IMR-90 (cell line): ENCODE results near the gene F5. TPM values are rescaled to one million over a fixed set of nuclear protein-coding genes. Genes with fewer than 3 reads are reported as not detected.
"Not testable (repeated sequence)": the region's sequence is repeated elsewhere in the genome, so short reads cannot be mapped to it uniquely, and the experiment has no call there.

Experiments
- ATAC-seq: fragments of 200-7000 bp; cut with Tn5 transposase; 2 replicates; pipeline ENCODE4 v1.9.1; 2020; ENCODE audit warnings: low read depth, mild to moderate bottlenecking, moderate library complexity
- BruUV-seq: library from RNA; stranded (reverse); fragments of 400-500 nt; replicated peaks from 2 replicates; lab custom pipeline; 2021; lab: Mats Ljungman, UMichigan
- CTCF ChIA-PET: fragments of 300-600 bp; formaldehyde crosslinking; extraction: SDS; loops from one replicate; lab custom pipeline; 2021; ENCODE audit warnings: antibody characterized with exemption; lab: Yijun Ruan, JAX
- POLR2A ChIA-PET: fragments of 300-600 bp; sonication (Branson Sonifier 250); formaldehyde crosslinking; loops from one replicate; lab custom pipeline; 2022; ENCODE audit warnings: antibody characterized with exemption; ENCODE audit not compliant: unreplicated experiment; lab: Charles Lee
- DNase-seq: peaks from one replicate; pipeline ENCODE4 v3.0.0; 2013
- H2AFZ ChIP-seq: replicated peaks from 2 replicates; pipeline ENCODE3; 2013; ENCODE audit warnings: low read length, mild to moderate bottlenecking; ENCODE audit not compliant: poor library complexity
- H2AK5ac ChIP-seq: 2 replicates; pipeline ENCODE4 v1.6.1; 2013; ENCODE audit warnings: low read depth, low read length, inconsistent platforms
- H2AK9ac ChIP-seq: replicated peaks from 2 replicates; pipeline ENCODE3; 2013; ENCODE audit warnings: mild to moderate bottlenecking, low read depth, low read length, moderate library complexity; ENCODE audit not compliant: poor library complexity
- H2BK120ac ChIP-seq: 2 replicates; pipeline ENCODE4 v1.6.1; 2013; ENCODE audit warnings: low read depth, low read length, inconsistent platforms
- H2BK15ac ChIP-seq: 3 replicates; pipeline ENCODE4 v1.6.1; 2013; ENCODE audit warnings: low read depth, low read length, inconsistent platforms
- H2BK20ac ChIP-seq: 2 replicates; pipeline ENCODE4 v1.6.1; 2013; ENCODE audit warnings: low read depth, mild to moderate bottlenecking, inconsistent platforms, low read length, moderate library complexity
- H2BK5ac ChIP-seq: 2 replicates; pipeline ENCODE4 v1.6.1; 2013; ENCODE audit warnings: mild to moderate bottlenecking, low read depth, low read length, inconsistent platforms; ENCODE audit not compliant: poor library complexity, severe bottlenecking
- H3K14ac ChIP-seq: replicated peaks from 2 replicates; pipeline ENCODE4 v1.6.1; 2013; ENCODE audit warnings: low read depth, low read length, inconsistent platforms
- H3K18ac ChIP-seq: 2 replicates; pipeline ENCODE4 v1.6.1; 2013; ENCODE audit warnings: low read depth, low read length, control low read depth
- H3K23ac ChIP-seq: 2 replicates; pipeline ENCODE4 v1.6.1; 2013; ENCODE audit warnings: low read depth, low read length, inconsistent platforms
- H3K27ac ChIP-seq: 2 replicates; pipeline ENCODE4 v1.5.1; 2013; ENCODE audit warnings: mild to moderate bottlenecking, control low read depth, low read length; ENCODE audit not compliant: insufficient read depth
- H3K27me3 ChIP-seq: 2 replicates; pipeline ENCODE4 v1.6.1; 2013; ENCODE audit warnings: low read length; ENCODE audit not compliant: control insufficient read depth, insufficient read depth
- H3K36me3 ChIP-seq: 2 replicates; pipeline ENCODE4 v1.6.1; 2013; ENCODE audit warnings: low read length, mixed read lengths; ENCODE audit not compliant: control insufficient read depth, insufficient read depth
- H3K4ac ChIP-seq: 2 replicates; pipeline ENCODE4 v1.6.1; 2013; ENCODE audit warnings: low read depth, low read length, inconsistent platforms
- H3K4me1 ChIP-seq: 2 replicates; pipeline ENCODE4 v1.6.1; 2013; ENCODE audit warnings: low read length, mixed read lengths; ENCODE audit not compliant: control insufficient read depth, insufficient read depth
- H3K4me2 ChIP-seq: 2 replicates; pipeline ENCODE4 v1.6.1; 2013; ENCODE audit warnings: low read depth, mild to moderate bottlenecking, control low read depth, low read length, moderate library complexity
- H3K4me3 ChIP-seq: 2 replicates; pipeline ENCODE4 v1.5.1; 2013; ENCODE audit warnings: low read depth, mild to moderate bottlenecking, control low read depth, low read length, moderate library complexity; ENCODE audit not compliant: insufficient read depth
- H3K56ac ChIP-seq: 2 replicates; pipeline ENCODE4 v1.6.1; 2013; ENCODE audit warnings: low read length, inconsistent platforms; ENCODE audit not compliant: insufficient read depth; ENCODE audit errors: extremely low read depth
- H3K79me1 ChIP-seq, 2 experiments: 2 replicates each; pipeline ENCODE4 v1.6.1; 2013; ENCODE audit warnings: low read length in 2 of 2, inconsistent platforms in 1 of 2, low read depth in 1 of 2
- H3K9ac ChIP-seq: 2 replicates; pipeline ENCODE4 v1.6.1; 2013; ENCODE audit warnings: low read depth, low read length, control low read depth
- H3K9me1 ChIP-seq: 2 replicates; pipeline ENCODE4 v1.6.1; 2013; ENCODE audit warnings: low read length, inconsistent platforms; ENCODE audit not compliant: insufficient read depth
- H3K9me3 ChIP-seq: 2 replicates; pipeline ENCODE4 v1.6.1; 2013; ENCODE audit warnings: low read length; ENCODE audit not compliant: control insufficient read depth, insufficient read depth
- H4K20me1 ChIP-seq: 2 replicates; pipeline ENCODE4 v1.6.1; 2013; ENCODE audit warnings: low read length, inconsistent platforms; ENCODE audit not compliant: insufficient read depth
- H4K5ac ChIP-seq: 2 replicates; pipeline ENCODE4 v1.6.1; 2013; ENCODE audit warnings: mild to moderate bottlenecking, low read depth, low read length, control low read depth
- H4K8ac ChIP-seq, 2 experiments: 2 replicates each; pipeline ENCODE4 v1.6.1; 2013; ENCODE audit warnings: low read depth in 2 of 2, low read length in 2 of 2, control low read depth in 1 of 2, inconsistent platforms in 1 of 2
- H4K91ac ChIP-seq: 2 replicates; pipeline ENCODE4 v1.6.1; 2013; ENCODE audit warnings: low read depth, low read length, inconsistent platforms; ENCODE audit not compliant: insufficient read depth
- WGBS, 2 experiments: methylation state at CpG; one replicate each; pipeline versions ENCODE4 v1.1.5 to v1.1.7; 2013; ENCODE audit warnings: missing lambda C conversion rate in 2 of 2; ENCODE audit not compliant: insufficient read length in 1 of 2; ENCODE audit errors: extremely low coverage in 2 of 2; 5-methylcytosine and 5-hydroxymethylcytosine counted together
- dilution Hi-C: fragments of 300-500 bp; cut with HindIII; formaldehyde crosslinking; loops from one replicate; pipeline ENCODE4 v1.14.3; 2018; ENCODE audit warnings: low sequenced_read_pairs; ENCODE audit not compliant: unreplicated experiment
- in situ Hi-C: fragments of 300-500 bp; cut with MboI; formaldehyde crosslinking; loops from 3 replicates; pipeline ENCODE4 v1.14.3; 2019; ENCODE audit warnings: low sequenced_read_pairs, inconsistent platforms, mixed read lengths
- intact Hi-C: fragments of 100-400 bp; cut with micrococcal nuclease; formaldehyde crosslinking; loops from 2 replicates; pipeline ENCODE4 v1.10.0; 2022
- polyA plus RNA-seq, 3 experiments: library from polyadenylated mRNA; depleted of rRNA; stranded (reverse); fragments of >200 nt; gene quantifications; 2 replicates each; pipeline ENCODE4 v1.2.3, GENCODE V29; 2012; ENCODE audit warnings: low replicate concordance in 1 of 3
- total RNA-seq: library from RNA; depleted of rRNA; stranded (reverse); fragments of >200 nt; gene quantifications from 2 replicates; pipeline ENCODE4 v1.2.3, GENCODE V29; 2012

The F5 gene
- total and polyA plus RNA-seq, 2 of the 4 experiments (the other 2 are of a cell fraction): not detected

DNA sequence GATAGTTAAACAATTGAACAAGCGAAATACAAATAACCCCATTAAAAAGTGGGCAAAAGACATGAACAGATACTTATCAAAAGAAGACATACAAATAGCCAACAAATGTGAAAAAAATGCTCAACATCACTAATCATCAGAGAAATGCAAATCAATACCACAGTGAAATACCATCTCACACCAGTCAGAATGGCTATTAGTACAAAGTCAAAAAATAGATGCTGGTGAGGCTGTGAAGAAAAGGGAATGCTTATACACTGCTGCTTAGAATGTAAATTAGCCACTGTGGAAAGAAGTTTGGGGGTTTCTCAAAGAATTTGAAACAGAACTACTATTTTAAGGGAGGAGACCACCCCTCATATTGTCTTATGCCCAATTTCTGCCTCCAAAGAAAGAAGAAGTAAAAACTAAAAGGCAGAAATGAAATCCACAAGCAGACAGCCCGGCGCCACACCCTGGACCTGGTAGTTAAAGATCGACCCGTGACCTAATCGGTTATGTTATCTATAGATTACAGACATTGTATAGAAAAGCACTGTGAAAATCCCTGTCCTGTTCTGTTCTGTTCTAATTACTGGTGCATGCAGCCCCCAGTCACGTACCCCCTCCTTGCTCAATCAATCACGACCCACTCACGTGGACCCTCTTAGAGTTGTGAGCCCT lies 52.6 kb downstream of the F5 start:
- ATAC-seq, H3K27ac ChIP-seq, H4K20me1 ChIP-seq, dilution Hi-C loops, H2BK15ac ChIP-seq, in situ Hi-C loops, H4K91ac ChIP-seq, H2AFZ ChIP-seq, H3K4ac ChIP-seq, H3K4me3 ChIP-seq, H3K14ac ChIP-seq, H3K4me1 ChIP-seq, H4K5ac ChIP-seq, H2BK120ac ChIP-seq, H2AK5ac ChIP-seq, H3K27me3 ChIP-seq, H2AK9ac ChIP-seq, BruUV-seq, intact Hi-C loops, CTCF ChIA-PET, H2BK5ac ChIP-seq, H3K56ac ChIP-seq, H3K4me2 ChIP-seq, H3K9me3 ChIP-seq, H3K36me3 ChIP-seq, H3K9me1 ChIP-seq, DNase-seq, H4K8ac ChIP-seq, H2BK20ac ChIP-seq, H3K23ac ChIP-seq, POLR2A ChIA-PET, H3K79me1 ChIP-seq, H3K9ac ChIP-seq, H3K18ac ChIP-seq: not testable (repeated sequence)
- WGBS, 2 experiments: no CpG with 5 or more reads among the region's 9 CpGs
